MCF 10A (cell line): Measurements from ENCODE around the gene DNM2. TPM values are rescaled to one million over a fixed set of nuclear protein-coding genes. Genes with fewer than 3 reads are reported as not detected.

ENCODE experiments used
- BruUV-seq: library from RNA; stranded (reverse); fragments of 400-500 nt; replicated peaks from 2 replicates; lab custom pipeline; 2021; lab: Mats Ljungman, UMichigan
- CTCF ChIA-PET: fragments of 300-600 bp; sonication (Branson Sonifier 250); formaldehyde crosslinking; extraction: SDS; loops from one replicate; lab custom pipeline; 2021; ENCODE audit warnings: antibody characterized with exemption, inconsistent platforms; lab: Yijun Ruan, JAX
- POLR2A ChIA-PET: fragments of 300-600, 350-650 bp; sonication (Branson Sonifier 250); formaldehyde crosslinking; extraction: SDS; loops from one replicate; lab custom pipeline; 2020; ENCODE audit warnings: antibody characterized with exemption, inconsistent platforms; lab: Yijun Ruan, JAX
- DNase-seq: peaks from one replicate; pipeline ENCODE4 v3.0.0-alpha.2; 2018; ENCODE audit not compliant: unreplicated experiment
- H3K27ac Mint-ChIP-seq: one replicate; pipeline ENCODE4 v1.8.0; 2022; ENCODE audit warnings: mild to moderate bottlenecking, low read depth, mixed read lengths; ENCODE audit not compliant: unreplicated experiment
- H3K27me3 Mint-ChIP-seq: one replicate; pipeline ENCODE4 v1.8.0; 2022; ENCODE audit warnings: mixed read lengths; ENCODE audit not compliant: insufficient read depth, unreplicated experiment
- H3K36me3 Mint-ChIP-seq: one replicate; pipeline ENCODE4 v1.8.0; 2022; ENCODE audit warnings: mild to moderate bottlenecking, moderate library complexity, mixed read lengths; ENCODE audit not compliant: insufficient read depth, unreplicated experiment
- H3K4me1 Mint-ChIP-seq: one replicate; pipeline ENCODE4 v1.8.0; 2022; ENCODE audit warnings: mixed read lengths; ENCODE audit not compliant: insufficient read depth, unreplicated experiment
- H3K4me3 Mint-ChIP-seq: one replicate; pipeline ENCODE4 v1.8.0; 2022; ENCODE audit warnings: mild to moderate bottlenecking, moderate library complexity, mixed read lengths; ENCODE audit not compliant: unreplicated experiment
- H3K9me3 Mint-ChIP-seq: one replicate; pipeline ENCODE4 v1.8.0; 2022; ENCODE audit warnings: mixed read lengths; ENCODE audit not compliant: unreplicated experiment
- CTCF ChIP-seq: fragments of 200-600 bp; IDR thresholded peaks from one replicate; pipeline ENCODE4 v1.8.0; 2022; ENCODE audit warnings: antibody characterized with exemption, mild to moderate bottlenecking; ENCODE audit not compliant: unreplicated experiment
- intact Hi-C: fragments of 100-400 bp; cut with micrococcal nuclease; formaldehyde crosslinking; loops from 2 replicates; pipeline ENCODE4 v1.14.1; 2022
- total RNA-seq: library from RNA; stranded (reverse); gene quantifications from 2 replicates; pipeline ENCODE4 v1.2.3, GENCODE V29; 2022

DNM2 gene
- total RNA-seq, 1 experiment from 2014 or later: 114 TPM

DNA sequence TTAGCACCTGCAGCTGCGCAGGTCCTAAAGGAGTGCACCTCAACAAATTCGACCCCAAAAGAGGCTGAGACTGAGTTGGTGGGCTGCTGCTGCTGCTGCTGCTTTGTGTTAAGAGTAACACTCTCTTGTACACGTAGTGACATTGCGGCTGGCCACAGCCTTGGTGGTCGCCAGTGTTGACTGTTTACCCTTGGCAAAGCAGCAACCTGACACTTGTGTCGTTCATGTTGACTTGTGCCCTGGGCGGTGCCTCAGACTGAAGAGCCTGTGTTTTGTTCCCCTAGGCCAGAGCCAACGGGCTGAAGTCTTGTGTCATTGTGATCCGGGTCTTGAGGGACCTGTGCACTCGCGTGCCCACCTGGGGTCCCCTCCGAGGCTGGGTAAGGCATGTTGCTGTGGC, 39.1 kb upstream of the DNM2 start:
- H3K9me3 Mint-ChIP-seq: no peaks in the 10 kb centered on the region
- POLR2A ChIA-PET: no interaction called here
- BruUV-seq: no TSS peak
- no peak for TF ChIP-seq CTCF
- H3K27ac Mint-ChIP-seq: no peak overlapping the region
- H3K4me3 Mint-ChIP-seq: no peak overlapping the region
- intact Hi-C loops: no loop called here
- H3K36me3 Mint-ChIP-seq: peaks cover 98% of the 10 kb centered on the region
- CTCF ChIA-PET: no interaction called here
- H3K4me1 Mint-ChIP-seq: no peaks in the 10 kb centered on the region
- H3K27me3 Mint-ChIP-seq: no peaks in the 10 kb centered on the region
- DNase-seq: no peak

- Mint-ChIP-seq H3K27ac (no peak overlapping the region), H3K36me3 (peaks cover 98% of the 10 kb centered on the region), H3K27me3 (no peaks in the 10 kb centered on the region), H3K4me1 (no peaks in the 10 kb centered on the region), H3K9me3 (no peaks in the 10 kb centered on the region), H3K4me3 (no peak overlapping the region)
- ChIA-PET CTCF (interaction anchor here (0.6 kb wide), 1 partner anchor 106 kb away, joined by 3 read pairs; no protein-coding TSS in a partner anchor), POLR2A (no interaction called here)
- TF ChIP-seq CTCF: no peak
- no TSS peak for BruUV-seq
- no peak for DNase-seq
- intact Hi-C loops: no loop called here
These were observed 38.1 kb upstream of the DNM2 start for GRCh38 chr19:10679743-10680142.

DNA sequence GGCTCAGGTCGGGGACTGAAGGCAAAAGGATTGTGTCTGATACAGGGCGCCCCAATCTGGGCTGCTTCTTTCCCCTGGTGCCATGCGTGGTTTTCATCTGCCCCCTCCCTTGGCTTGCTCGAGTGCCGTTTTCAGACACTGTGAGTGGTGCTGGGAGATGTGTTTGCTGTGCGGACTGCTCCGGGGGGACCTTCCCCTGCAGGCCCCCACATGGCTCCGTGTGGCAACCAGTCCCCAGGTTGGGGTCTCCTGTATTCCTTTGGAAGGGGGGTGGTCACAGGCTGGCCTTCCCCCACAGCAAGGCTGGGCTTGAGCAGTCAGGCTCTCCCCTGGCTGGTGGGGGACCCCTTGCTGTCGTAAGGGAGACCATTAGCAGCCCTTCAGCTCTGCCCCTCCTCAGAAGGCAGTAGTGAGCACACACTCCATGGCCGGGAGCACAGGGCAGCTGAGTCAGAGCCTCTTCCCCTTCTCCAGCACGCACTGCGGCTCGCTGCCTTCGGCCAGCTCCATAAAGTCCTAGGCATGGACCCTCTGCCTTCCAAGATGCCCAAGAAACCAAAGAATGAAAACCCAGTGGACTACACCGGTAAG, 37.2 kb upstream of the DNM2 start:
- Mint-ChIP-seq H3K4me1 (no peaks in the 10 kb centered on the region), H3K36me3 (peaks cover 97% of the 10 kb centered on the region), H3K9me3 (no peaks in the 10 kb centered on the region), H3K27ac (no peak overlapping the region), H3K4me3 (no peak overlapping the region), H3K27me3 (no peaks in the 10 kb centered on the region)
- intact Hi-C loops: no loop called here
- TF ChIP-seq CTCF: no peak
- DNase-seq: no peak
- POLR2A ChIA-PET: interaction anchor here (0.7 kb wide), 1 partner anchor 192 kb away, joined by 3 read pairs; no protein-coding TSS in a partner anchor
- CTCF ChIA-PET: interaction anchor here (0.5 to 1.1 kb wide), 2 partner anchors 8 to 18 kb away, joined by 3 read pairs; no protein-coding TSS in a partner anchor
- BruUV-seq: no TSS peak

DNA sequence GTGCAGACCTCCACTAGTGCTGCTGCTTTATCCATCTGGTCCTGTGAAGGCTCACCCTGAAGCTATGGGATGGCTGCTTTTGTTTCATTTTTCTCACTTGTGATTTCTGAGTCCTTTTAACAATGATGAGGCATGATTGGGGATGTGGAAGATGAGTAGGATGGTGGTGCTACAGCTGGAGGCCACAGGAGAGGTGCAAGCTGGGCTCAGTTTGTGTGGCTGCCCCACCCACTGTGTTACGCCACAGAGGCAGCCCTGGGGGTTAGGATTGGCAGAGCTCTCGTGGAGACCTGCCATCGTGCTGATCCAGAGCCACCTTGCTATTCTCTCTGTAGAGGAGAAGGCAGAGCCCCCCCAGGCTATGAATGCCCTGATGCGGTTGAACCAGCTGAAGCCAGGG, 36.2 kb upstream of the DNM2 start:
- DNase-seq: no peak
- ChIA-PET CTCF (interaction anchor here (0.5 to 1.1 kb wide), 4 partner anchors 9 to 779 kb away, joined by 3 to 4 read pairs (median 3); no protein-coding TSS in a partner anchor), POLR2A (interaction anchor here (0.7 to 1.6 kb wide), 2 partner anchors 8 to 191 kb away, joined by 3 to 7 read pairs; no protein-coding TSS in a partner anchor)
- H3K27me3 Mint-ChIP-seq: no peaks in the 10 kb centered on the region
- BruUV-seq: no TSS peak
- no peaks in the 10 kb centered on the region for H3K4me1 Mint-ChIP-seq
- intact Hi-C loops: no loop called here
- H3K36me3 Mint-ChIP-seq: peaks cover 88% of the 10 kb centered on the region
- no peak overlapping the region for H3K4me3 Mint-ChIP-seq
- TF ChIP-seq CTCF: no peak
- no peak overlapping the region for H3K27ac Mint-ChIP-seq
- no peaks in the 10 kb centered on the region for H3K9me3 Mint-ChIP-seq
